Measurements from ENCODE around the gene HSF4. TPM values are rescaled to one million over a fixed set of nuclear protein-coding genes. Genes with fewer than 3 reads are reported as not detected.

HSF4 gene
- total RNA-seq, 1 experiment from 2014 or later, result 4.9 TPM

Other genes starting within 250 kb of the HSF4 start
- not detected in 2 replicates for gene CDH16, start 245.9 kb upstream of the HSF4 start, total RNA-seq (2014; rRNA removed; shearing (Covaris generic))
- 0.30 and 0.49 TPM in 2 replicates for gene RRAD, start 239.2 kb upstream of the HSF4 start, total RNA-seq (2014; rRNA removed; shearing (Covaris generic))
- gene CIAO2B, start 230.3 kb upstream of the HSF4 start, total RNA-seq (2014; rRNA removed; shearing (Covaris generic)), result 135 and 146 TPM in 2 replicates
- 25.2 and 25.7 TPM in 2 replicates for gene CES2, start 229.2 kb upstream of the HSF4 start, total RNA-seq (2014; rRNA removed; shearing (Covaris generic))
- gene CES3, start 203.5 kb upstream of the HSF4 start, total RNA-seq (2014; rRNA removed; shearing (Covaris generic)), result 0.08 TPM in 2 replicates
- gene CES4A, start 176.2 kb upstream of the HSF4 start, total RNA-seq (2014; rRNA removed; shearing (Covaris generic)), result not detected in 2 replicates
- gene CBFB, start 135.6 kb upstream of the HSF4 start, total RNA-seq (2014; rRNA removed; shearing (Covaris generic)), result 136 and 151 TPM in 2 replicates
- 39.5 and 45.2 TPM in 2 replicates for gene PHAF1, start 54.8 kb upstream of the HSF4 start, total RNA-seq (2014; rRNA removed; shearing (Covaris generic))
- 13.1 and 14.6 TPM in 2 replicates for gene B3GNT9, start 13.7 kb upstream of the HSF4 start, total RNA-seq (2014; rRNA removed; shearing (Covaris generic))
- gene TRADD, start 4.8 kb upstream of the HSF4 start, total RNA-seq (2014; rRNA removed; shearing (Covaris generic)), result 4.8 and 6.1 TPM in 2 replicates
- 4.0 and 5.7 TPM in 2 replicates for gene FBXL8, start 4.8 kb upstream of the HSF4 start, total RNA-seq (2014; rRNA removed; shearing (Covaris generic))
- 13.3 and 14.1 TPM in 2 replicates for gene NOL3, start 5.8 kb downstream of the HSF4 start, total RNA-seq (2014; rRNA removed; shearing (Covaris generic))
- gene MATCAP1, start 19.2 kb downstream of the HSF4 start, total RNA-seq (2014; rRNA removed; shearing (Covaris generic)), result 20.5 and 23.8 TPM in 2 replicates
- gene EXOC3L1, start 25.4 kb downstream of the HSF4 start, total RNA-seq (2014; rRNA removed; shearing (Covaris generic)), result 1.5 and 2.0 TPM in 2 replicates
- 134 and 141 TPM in 2 replicates for gene E2F4, start 27.4 kb downstream of the HSF4 start, total RNA-seq (2014; rRNA removed; shearing (Covaris generic))
- 0.84 and 1.8 TPM in 2 replicates for gene ELMO3, start 34.4 kb downstream of the HSF4 start, total RNA-seq (2014; rRNA removed; shearing (Covaris generic))
- 32.1 and 33.0 TPM in 2 replicates for gene TMEM208, start 62.4 kb downstream of the HSF4 start, total RNA-seq (2014; rRNA removed; shearing (Covaris generic))
- 20.7 and 23.2 TPM in 2 replicates for gene FHOD1, start 82.7 kb downstream of the HSF4 start, total RNA-seq (2014; rRNA removed; shearing (Covaris generic))
- gene SLC9A5, start 84.2 kb downstream of the HSF4 start, total RNA-seq (2014; rRNA removed; shearing (Covaris generic)), result 1.4 and 1.7 TPM in 2 replicates
- gene PLEKHG4, start 114.8 kb downstream of the HSF4 start, total RNA-seq (2014; rRNA removed; shearing (Covaris generic)), result 0.33 TPM in 1 of 2 replicates, not detected in the other
- gene KCTD19, start 162.0 kb downstream of the HSF4 start, total RNA-seq (2014; rRNA removed; shearing (Covaris generic)), result 0.04 TPM in 1 of 2 replicates, not detected in the other
- not detected in 2 replicates for gene LRRC36, start 162.1 kb downstream of the HSF4 start, total RNA-seq (2014; rRNA removed; shearing (Covaris generic))
- gene TPPP3, start 228.8 kb downstream of the HSF4 start, total RNA-seq (2014; rRNA removed; shearing (Covaris generic)), result 34.6 and 38.3 TPM in 2 replicates